Measurements from ENCODE around the gene CSTF3. TPM values are rescaled to one million over a fixed set of nuclear protein-coding genes. Genes with fewer than 3 reads are reported as not detected.
"Not testable (repeated sequence)": the region's sequence is repeated elsewhere in the genome, so short reads cannot be mapped to it uniquely, and the experiment has no call there.

Gene CSTF3
- total RNA-seq, 2 donors from 2014 or later, result 5.5 to 8.7 TPM

- no peak for TF ChIP-seq CTCF (IDR thresholded peaks at IDR 0.05)
- no peaks in the 10 kb centered on the region for H3K9me3 ChIP-seq
- no peaks in the 10 kb centered on the region for H3K27me3 ChIP-seq
- H3K4me3 ChIP-seq, result no peak overlapping the region
- no peaks in the 10 kb centered on the region for H3K36me3 ChIP-seq
- no peak overlapping the region for H3K27ac ChIP-seq
- no peaks in the 10 kb centered on the region for H3K4me1 ChIP-seq
- DNase-seq (ENCODE audit: low spot score), result no peak
These were observed 36.3 kb downstream of the CSTF3 start for GRCh38 chr11:33125025-33125424.

GRCh38 chr11:33122696-33123095 is 38.6 kb downstream of the CSTF3 start:
- not testable (repeated sequence) for H3K9me3 ChIP-seq; H3K4me1 ChIP-seq; H3K36me3 ChIP-seq; H3K27ac ChIP-seq; DNase-seq (ENCODE audit: low spot score); H3K4me3 ChIP-seq; H3K27me3 ChIP-seq

GRCh38 chr11:33116535-33116934 is 44.7 kb downstream of the CSTF3 start:
- no peak for TF ChIP-seq CTCF (IDR thresholded peaks at IDR 0.05)

GRCh38 chr11:33110083-33110482 is 51.2 kb downstream of the CSTF3 start:
- no peak overlapping the region for H3K27ac ChIP-seq
- no peaks in the 10 kb centered on the region for H3K36me3 ChIP-seq
- no peaks in the 10 kb centered on the region for H3K9me3 ChIP-seq
- H3K4me3 ChIP-seq, result no peak overlapping the region
- DNase-seq (ENCODE audit: low spot score), result no peak
- TF ChIP-seq CTCF (IDR thresholded peaks at IDR 0.05), result no peak
- H3K27me3 ChIP-seq, result no peaks in the 10 kb centered on the region
- no peaks in the 10 kb centered on the region for H3K4me1 ChIP-seq

More at GRCh38 chr11:33116535-33116934, 44.7 kb downstream of the CSTF3 start:
- no peak for DNase-seq (ENCODE audit: low spot score)
- no peaks in the 10 kb centered on the region for H3K4me1 ChIP-seq
- no peaks in the 10 kb centered on the region for H3K36me3 ChIP-seq
- no peak overlapping the region for H3K4me3 ChIP-seq
- H3K27ac ChIP-seq, result no peak overlapping the region
- no peaks in the 10 kb centered on the region for H3K9me3 ChIP-seq
- no peaks in the 10 kb centered on the region for H3K27me3 ChIP-seq

GRCh38 chr11:33109294-33109895 is 51.9 kb downstream of the CSTF3 start:
- Histone ChIP-seq H3K27me3 (no peaks in the 10 kb centered on the region), H3K4me3 (no peak overlapping the region), H3K9me3 (no peaks in the 10 kb centered on the region), H3K27ac (no peak overlapping the region), H3K36me3 (no peaks in the 10 kb centered on the region), H3K4me1 (no peaks in the 10 kb centered on the region)
- TF ChIP-seq CTCF (IDR thresholded peaks at IDR 0.05), result no peak
- no peak for DNase-seq (ENCODE audit: low spot score)

- no peak overlapping the region for H3K27ac ChIP-seq
- H3K27me3 ChIP-seq, result no peaks in the 10 kb centered on the region
- no peak for TF ChIP-seq CTCF (IDR thresholded peaks at IDR 0.05)
- no peaks in the 10 kb centered on the region for H3K4me1 ChIP-seq
- no peaks in the 10 kb centered on the region for H3K9me3 ChIP-seq
- peaks cover 26% of the 10 kb centered on the region for H3K36me3 ChIP-seq
- no peak for DNase-seq (ENCODE audit: low spot score)
- H3K4me3 ChIP-seq, result no peak overlapping the region
These were observed 57.4 kb downstream of the CSTF3 start for GRCh38 chr11:33103836-33104235.
